GM03348 (cell line): Measurements from ENCODE around the gene COG1.

Source experiments
- DNase-seq: peaks from one replicate; pipeline ENCODE4 v3.0.0; 2012; ENCODE audit warnings: low spot score

Gene COG1

GRCh38 chr17:73199751-73200317 is 7.0 kb downstream of the COG1 start:
- DNase-seq = no peak

DNA sequence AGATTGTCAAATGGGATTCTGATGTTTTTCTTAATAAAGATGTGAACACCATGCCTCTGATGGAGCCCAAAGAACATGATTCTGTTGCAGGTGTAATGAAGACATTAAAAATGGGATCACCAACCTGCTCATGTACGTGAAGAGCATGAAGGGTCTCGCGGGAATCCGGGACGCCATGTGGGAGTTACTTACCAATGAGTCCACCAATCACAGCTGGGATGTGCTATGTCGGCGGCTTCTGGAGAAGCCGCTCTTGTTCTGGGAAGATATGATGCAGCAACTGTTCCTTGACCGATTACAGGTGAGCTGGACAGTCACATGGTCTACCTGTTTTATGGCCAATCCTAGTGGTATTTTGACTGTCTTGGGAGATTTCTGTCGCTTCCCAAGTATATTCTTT is 7.6 kb downstream of the COG1 start:
- DNase-seq = no peak

DNA sequence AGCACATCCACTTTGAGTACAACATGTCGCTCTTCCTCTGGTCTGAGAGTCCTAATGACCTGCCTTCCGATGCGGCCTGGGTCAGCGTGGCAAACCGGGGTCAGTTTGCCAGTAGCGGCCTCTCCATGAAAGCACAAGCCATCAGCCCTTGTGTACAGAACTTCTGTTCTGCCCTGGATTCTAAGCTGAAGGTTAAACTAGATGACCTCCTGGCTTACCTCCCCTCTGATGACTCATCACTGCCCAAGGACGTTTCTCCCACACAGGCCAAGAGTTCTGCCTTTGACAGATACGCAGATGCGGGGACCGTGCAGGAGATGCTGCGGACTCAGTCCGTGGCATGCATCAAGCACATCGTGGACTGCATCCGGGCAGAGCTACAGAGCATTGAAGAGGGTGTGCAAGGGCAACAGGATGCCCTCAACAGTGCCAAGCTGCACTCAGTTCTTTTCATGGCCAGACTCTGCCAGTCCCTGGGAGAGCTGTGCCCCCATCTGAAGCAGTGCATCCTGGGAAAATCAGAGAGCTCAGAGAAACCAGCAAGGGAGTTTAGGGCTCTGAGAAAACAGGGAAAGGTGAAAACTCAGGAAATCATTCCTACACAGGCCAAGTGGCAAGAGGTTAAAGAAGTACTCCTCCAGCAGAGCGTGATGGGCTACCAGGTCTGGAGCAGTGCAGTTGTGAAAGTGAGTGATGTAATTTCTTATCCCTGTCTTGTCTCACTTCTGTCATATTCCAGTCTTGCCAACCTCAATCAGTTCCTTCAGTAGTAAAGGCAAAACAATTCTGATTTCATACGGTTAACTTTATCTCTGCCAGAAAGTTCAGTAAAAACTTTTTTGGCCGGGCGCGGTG is 8.6 kb downstream of the COG1 start:
- DNase-seq = no peak

GRCh38 chr17:73203135-73203787 is 10.4 kb downstream of the COG1 start:
- no peak for DNase-seq

DNA sequence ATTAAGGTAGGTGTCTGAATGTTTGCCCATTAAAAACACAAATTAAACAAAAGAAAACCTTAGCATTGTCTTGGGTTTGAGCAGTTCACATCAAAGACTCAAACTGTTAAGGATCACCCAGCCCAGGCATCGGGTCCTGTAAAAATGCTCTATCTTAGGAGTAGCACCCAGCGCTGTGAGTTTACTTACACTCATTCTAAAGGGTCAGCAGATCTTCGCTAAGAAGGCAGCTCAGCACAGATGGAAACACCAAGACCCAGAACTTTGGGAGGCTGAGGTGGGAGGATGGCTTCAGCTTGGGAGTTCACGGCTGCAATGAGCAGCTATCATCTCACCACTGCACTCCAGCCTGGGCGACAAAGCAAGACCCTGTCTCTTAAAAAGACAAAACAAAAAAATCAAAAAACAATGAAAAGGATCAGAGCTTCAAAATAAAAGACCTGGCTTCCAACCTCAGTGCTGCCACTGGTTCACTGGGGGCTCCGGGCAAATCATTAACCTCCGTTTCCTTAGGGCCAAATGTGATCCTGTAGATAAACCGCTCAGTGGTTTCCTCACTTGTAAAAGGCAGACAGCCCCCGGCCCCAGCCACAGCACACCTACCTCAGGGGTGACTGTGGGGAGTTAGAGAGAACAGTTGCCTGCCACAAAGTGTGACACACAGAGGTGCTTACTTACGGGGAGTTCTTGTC is 11.1 kb downstream of the COG1 start:
- DNase-seq = no peak

DNA sequence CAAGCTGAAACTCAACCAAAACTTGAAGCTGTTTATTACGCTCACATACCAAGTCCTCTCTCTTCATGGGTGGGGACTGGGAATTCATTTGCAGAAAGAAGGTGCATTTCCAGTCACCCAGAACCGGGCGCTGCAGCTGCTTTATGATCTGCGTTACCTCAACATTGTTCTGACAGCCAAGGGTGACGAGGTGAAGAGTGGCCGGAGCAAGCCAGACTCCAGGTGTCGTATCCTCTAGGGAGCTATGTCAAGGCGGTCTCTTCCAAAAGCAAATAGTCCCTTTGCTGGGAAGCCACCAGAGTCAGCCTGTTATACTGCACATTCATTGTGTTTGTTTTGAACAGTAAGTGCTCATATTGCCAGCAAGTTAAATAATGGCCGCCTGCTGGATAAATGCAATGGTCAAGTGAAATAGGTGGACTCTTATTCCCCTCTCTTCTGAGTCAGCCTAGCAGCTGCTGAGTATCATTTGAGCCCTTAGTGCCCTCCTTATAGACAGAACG is 12.7 kb downstream of the COG1 start:
- DNase-seq = no peak

DNA sequence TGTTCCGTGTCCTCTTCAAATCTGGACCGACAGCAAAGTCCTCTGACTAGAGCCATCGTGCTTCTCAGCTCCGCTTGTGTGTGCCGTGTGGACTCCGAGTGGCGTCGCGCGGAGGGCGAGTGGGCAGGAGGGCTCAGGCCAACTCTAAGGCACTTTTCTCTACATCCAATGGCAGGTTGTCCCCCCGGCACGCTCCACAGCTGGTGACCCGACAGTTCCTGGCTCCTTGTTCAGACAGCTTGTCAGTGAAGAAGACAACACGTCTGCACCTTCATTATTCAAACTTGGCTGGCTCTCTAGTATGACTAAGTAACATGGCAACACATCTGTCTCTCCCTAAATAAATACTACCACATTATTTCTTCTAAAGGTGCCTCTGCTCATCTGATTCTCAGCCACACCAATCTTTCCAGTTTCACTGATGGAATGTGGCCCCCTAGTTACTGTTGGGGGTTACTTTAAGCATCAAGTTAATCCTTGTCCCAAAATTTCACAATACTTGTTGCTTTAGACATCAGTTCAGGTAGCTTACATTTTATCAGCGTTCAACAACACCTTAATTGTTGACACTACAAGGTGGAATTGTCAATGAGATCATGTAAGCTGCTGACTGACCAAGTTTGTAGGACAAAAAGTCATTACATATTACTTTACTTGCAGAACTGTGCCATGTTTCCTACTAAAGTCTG is 15.4 kb downstream of the COG1 start:
- DNase-seq = no peak

- no peak for DNase-seq
Observed at GRCh38 chr17:73209436-73209835, 16.6 kb downstream of the COG1 start.

GRCh38 chr17:73210002-73210678 is 17.3 kb downstream of the COG1 start:
- peak; percentile 46 for DNase-seq

- no peak for DNase-seq
Observed at GRCh38 chr17:73211745-73212144, 18.9 kb downstream of the COG1 start.

- DNase-seq = no peak
Observed at GRCh38 chr17:73214008-73214407, 21.2 kb downstream of the COG1 start.

DNA sequence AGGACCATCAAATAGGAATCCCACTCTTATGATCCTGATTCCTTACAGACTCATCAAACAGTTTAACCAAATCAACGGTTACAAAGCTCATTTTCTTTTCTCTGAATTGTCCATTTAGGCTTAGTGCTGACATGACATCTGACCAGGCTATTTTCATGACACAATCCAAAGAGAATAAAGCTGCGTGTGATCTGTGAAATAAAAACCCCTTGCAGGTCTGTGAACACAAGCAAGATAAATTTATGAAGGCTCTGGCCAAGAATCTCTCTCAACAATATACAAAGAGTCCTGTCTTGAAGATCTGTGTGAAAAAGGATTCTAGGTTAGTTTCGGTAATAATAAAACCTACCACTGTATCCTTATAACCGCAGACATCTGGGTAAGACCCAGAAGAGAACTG is 22.0 kb downstream of the COG1 start:
- no peak for DNase-seq

DNA sequence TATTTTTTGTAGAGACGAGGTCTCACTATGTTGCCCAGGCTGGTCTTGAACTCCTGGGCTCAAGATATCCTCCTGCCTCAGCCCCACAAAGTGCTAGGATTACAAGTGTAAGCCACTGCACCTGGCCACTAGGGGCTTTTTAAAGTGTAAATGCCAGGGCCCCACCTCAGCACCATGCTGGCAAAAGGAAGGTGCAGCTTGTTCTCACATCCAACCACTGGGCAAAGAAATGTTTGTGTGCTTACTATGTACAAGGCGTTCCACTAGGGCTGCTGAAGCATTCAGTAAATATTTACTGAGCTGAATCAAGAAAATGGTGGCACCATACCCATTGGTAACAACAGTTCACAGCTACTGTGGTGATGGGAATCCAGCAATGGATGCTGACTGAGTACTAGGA is 22.6 kb downstream of the COG1 start:
- DNase-seq = no peak

DNA sequence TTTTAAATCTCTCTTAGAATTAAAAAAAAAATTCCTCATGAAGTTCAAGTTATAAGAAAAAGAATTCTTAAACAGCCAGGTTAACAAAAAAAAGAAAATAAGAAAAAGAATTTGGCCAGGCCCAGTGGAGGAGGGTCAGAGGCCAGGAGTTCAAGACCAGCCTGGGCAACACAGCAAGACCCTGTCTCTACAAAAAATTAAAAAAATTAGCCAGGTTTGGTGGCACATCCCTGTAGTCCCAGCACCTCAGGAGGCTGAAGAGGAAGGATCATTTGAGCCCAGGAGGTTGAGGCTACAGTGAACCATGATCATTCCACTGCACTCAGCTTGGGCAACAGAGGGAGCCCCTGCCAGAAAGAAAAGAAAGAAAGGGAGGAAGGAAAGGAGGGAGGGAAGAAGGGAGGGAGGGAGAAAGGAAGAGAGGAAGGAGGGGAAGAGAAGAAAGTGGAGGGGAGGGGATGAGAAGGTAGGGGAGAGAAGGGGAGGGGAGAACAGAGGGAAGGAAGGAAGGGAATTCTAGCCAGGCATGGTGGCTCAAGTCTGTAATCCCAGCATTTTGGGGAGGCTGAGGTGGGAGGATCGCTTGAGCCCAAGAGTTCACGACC is 30.9 kb downstream of the COG1 start:
- no peak for DNase-seq

DNA sequence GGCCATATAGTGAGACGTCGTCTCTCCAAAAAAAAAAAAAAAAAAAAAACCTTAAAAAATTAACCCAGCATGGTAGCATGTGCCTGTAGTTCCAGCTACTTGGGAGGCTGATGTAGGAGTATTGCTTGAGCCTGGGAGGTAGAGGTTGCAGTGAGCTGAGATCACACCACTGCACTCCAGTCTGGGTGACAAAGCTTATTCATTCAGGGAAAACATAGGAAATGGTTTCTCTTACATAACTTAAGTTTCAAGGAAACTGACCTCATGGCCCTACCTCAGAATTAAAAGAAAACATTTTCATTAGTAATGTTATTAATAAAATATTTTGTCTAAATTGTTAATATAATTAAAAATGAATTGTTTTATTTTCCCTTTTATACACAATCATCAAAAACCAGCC is 31.4 kb downstream of the COG1 start:
- no peak for DNase-seq

DNA sequence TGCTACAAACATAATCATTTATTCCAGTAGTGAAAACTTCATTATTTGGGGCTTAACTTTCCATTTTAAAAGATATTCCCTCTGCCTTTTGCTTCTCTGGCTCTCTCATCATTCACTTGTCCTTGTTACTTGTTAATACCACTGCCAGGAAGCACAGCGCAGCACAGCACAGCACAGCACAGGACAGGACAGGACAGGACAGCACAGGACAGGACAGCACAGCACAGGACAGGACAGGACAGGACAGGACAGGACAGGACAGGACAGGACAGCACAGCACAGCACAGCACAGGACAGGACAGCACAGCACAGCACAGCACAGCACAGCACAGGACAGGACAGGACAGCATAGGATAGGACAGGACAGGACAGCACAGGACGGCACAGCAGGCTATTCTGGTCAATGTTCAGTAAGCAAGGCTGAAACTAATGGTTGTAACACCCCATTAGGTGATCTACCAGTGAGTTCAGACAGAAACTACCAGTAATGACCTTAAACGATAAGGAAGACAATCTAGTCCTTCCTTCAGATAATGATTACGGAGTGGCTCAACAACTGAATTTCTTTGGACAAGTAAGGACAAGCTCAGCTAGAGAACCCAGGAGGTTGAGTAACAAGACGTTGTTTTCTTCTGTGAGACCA is 31.9 kb downstream of the COG1 start:
- no peak for DNase-seq

- DNase-seq = no peak
Observed at GRCh38 chr17:73226556-73227172, 33.8 kb downstream of the COG1 start.

GRCh38 chr17:73227379-73227778 is 34.5 kb downstream of the COG1 start:
- DNase-seq = no peak

- DNase-seq = no peak
Observed at GRCh38 chr17:73227944-73228343, 35.1 kb downstream of the COG1 start.

DNA sequence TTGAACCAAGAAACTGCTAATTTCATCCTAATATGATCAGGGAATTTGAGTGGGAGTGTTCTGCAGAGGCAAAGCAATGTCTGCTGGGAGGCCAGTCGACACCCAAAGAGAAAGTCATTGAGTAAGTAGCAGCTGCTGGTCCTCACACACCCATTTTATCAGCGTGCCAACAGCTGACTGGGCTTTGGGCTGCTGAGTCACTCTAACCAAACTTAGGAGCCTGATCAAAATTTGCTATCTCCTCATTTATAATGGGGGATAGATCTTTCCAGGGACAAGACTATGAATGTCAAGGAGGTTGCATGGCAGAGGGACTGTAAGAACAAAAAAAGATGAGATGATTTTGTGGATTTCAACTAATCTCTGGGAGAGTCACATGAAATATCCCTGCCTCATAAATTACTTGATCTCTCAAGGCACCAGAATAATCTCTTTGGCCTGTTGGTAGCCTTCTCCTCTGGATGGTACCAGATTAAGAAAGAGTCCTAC is 35.9 kb downstream of the COG1 start:
- DNase-seq = peak; percentile 92
